CD14-positive monocyte (primary cell): ENCODE results near the gene ZNF579. TPM values are rescaled to one million over a fixed set of nuclear protein-coding genes. Genes with fewer than 3 reads are reported as not detected.
A peak's percentile ranks its signal among the peaks of the same experiment; 100 is the strongest.

Source experiments
- DNase-seq, 3 donors: peaks; one replicate each; pipeline ENCODE4 v3.0.0-alpha.2; 2011 to 2022
- H2AFZ ChIP-seq: 2 replicates; pipeline ENCODE4 v1.6.0; 2012; ENCODE audit warnings: mild to moderate bottlenecking, low read depth, low read length, inconsistent platforms; ENCODE audit not compliant: insufficient read depth, poor library complexity, severe bottlenecking
- H3K27ac ChIP-seq, 2 donors: 1 replicate in 1 of 2; 2 replicates in 1 of 2; pipeline ENCODE4 v1.5.1; 2012 to 2013; ENCODE audit warnings: low read length in 2 of 2, control low read depth in 1 of 2, inconsistent platforms in 1 of 2, low read depth in 1 of 2, mild to moderate bottlenecking in 1 of 2
- H3K27me3 ChIP-seq, 2 donors: one replicate each; pipeline versions ENCODE4 v1.6.0 to v1.6.1; 2011 to 2013; ENCODE audit warnings: low read length in 2 of 2; ENCODE audit not compliant: control insufficient read depth in 2 of 2, insufficient read depth in 2 of 2
- H3K36me3 ChIP-seq, 2 donors: replicated peaks in 1 of 2; 1 replicate in 1 of 2; 2 replicates in 1 of 2; pipeline versions ENCODE4 v1.5.1 to v1.6.1; 2012 to 2013; ENCODE audit warnings: low read length in 2 of 2, control low read depth in 1 of 2, inconsistent platforms in 1 of 2, mild to moderate bottlenecking in 1 of 2; ENCODE audit not compliant: insufficient read depth in 2 of 2, control insufficient read depth in 1 of 2
- H3K4me1 ChIP-seq, 2 donors: 1 replicate in 1 of 2; 2 replicates in 1 of 2; pipeline versions ENCODE4 v1.5.1 to v1.6.1; 2012 to 2013; ENCODE audit warnings: low read length in 2 of 2, control low read depth in 1 of 2, inconsistent platforms in 1 of 2, mild to moderate bottlenecking in 1 of 2, moderate library complexity in 1 of 2; ENCODE audit not compliant: insufficient read depth in 2 of 2, control insufficient read depth in 1 of 2
- H3K4me2 ChIP-seq: replicated peaks from 2 replicates; pipeline ENCODE3; 2012; ENCODE audit warnings: low read length, moderate library complexity, mild to moderate bottlenecking; ENCODE audit not compliant: poor library complexity, severe bottlenecking; ENCODE audit errors: extremely low read depth
- H3K4me3 ChIP-seq, 3 experiments: fragments of 200-600 bp in 1 of 3; sonication (generic) in 1 of 3; replicated peaks in 1 of 3; 1 replicate in 2 of 3; 2 replicates in 1 of 3; pipeline ENCODE4 v1.5.1; 2011 to 2013; ENCODE audit warnings: low read length in 3 of 3, mild to moderate bottlenecking in 3 of 3, control low read depth in 2 of 3, low read depth in 2 of 3, inconsistent platforms in 1 of 3, moderate library complexity in 1 of 3
- H3K79me2 ChIP-seq: 2 replicates; pipeline ENCODE4 v1.6.0; 2012; ENCODE audit warnings: mild to moderate bottlenecking, control low read depth, inconsistent platforms, low read length, moderate library complexity; ENCODE audit not compliant: insufficient read depth
- H3K9ac ChIP-seq: 2 replicates; pipeline ENCODE4 v1.6.0; 2017; ENCODE audit warnings: low read length, mild to moderate bottlenecking; ENCODE audit not compliant: insufficient read depth, poor library complexity, severe bottlenecking
- H3K9me3 ChIP-seq, 2 donors: replicated peaks in 1 of 2; 1 replicate in 1 of 2; 2 replicates in 1 of 2; pipeline versions ENCODE4 v1.5.1 to v1.6.1; 2012 to 2013; ENCODE audit warnings: low read length in 2 of 2, control low read depth in 1 of 2; ENCODE audit not compliant: control insufficient read depth in 1 of 2, insufficient read depth in 1 of 2
- H4K20me1 ChIP-seq: 2 replicates; pipeline ENCODE4 v1.6.0; 2012; ENCODE audit warnings: mild to moderate bottlenecking, low read length, control low read depth, moderate library complexity; ENCODE audit not compliant: insufficient read depth
- H3K27ac Mint-ChIP-seq, 7 donors: one replicate each; pipeline ENCODE4 v1.8.0; 2020; ENCODE audit warnings: mild to moderate bottlenecking in 7 of 7, mixed read lengths in 7 of 7, moderate library complexity in 6 of 7, inconsistent platforms in 2 of 7
- H3K27me3 Mint-ChIP-seq, 3 donors: one replicate each; pipeline ENCODE4 v1.8.0; 2021 to 2022; ENCODE audit warnings: low read depth in 3 of 3, mild to moderate bottlenecking in 3 of 3, mixed read lengths in 3 of 3, moderate library complexity in 3 of 3, inconsistent platforms in 1 of 3
- H3K36me3 Mint-ChIP-seq, 2 donors: one replicate each; pipeline ENCODE4 v1.8.0; 2020; ENCODE audit warnings: mixed read lengths in 2 of 2, inconsistent platforms in 1 of 2, mild to moderate bottlenecking in 1 of 2
- H3K4me1 Mint-ChIP-seq: one replicate; pipeline ENCODE4 v1.8.0; 2020; ENCODE audit warnings: mild to moderate bottlenecking, mixed read lengths
- H3K4me3 Mint-ChIP-seq, 2 donors: one replicate each; pipeline ENCODE4 v1.8.0; 2020; ENCODE audit warnings: mild to moderate bottlenecking in 2 of 2, mixed read lengths in 2 of 2, moderate library complexity in 1 of 2
- H3K9me3 Mint-ChIP-seq, 7 donors: one replicate each; pipeline ENCODE4 v1.8.0; 2020 to 2022; ENCODE audit warnings: mixed read lengths in 7 of 7, mild to moderate bottlenecking in 6 of 7, moderate library complexity in 6 of 7, inconsistent platforms in 2 of 7
- CTCF ChIP-seq: fragments of 200-600 bp; IDR thresholded peaks from one replicate; pipeline ENCODE4 v1.8.0; 2022; ENCODE audit warnings: antibody characterized with exemption, mild to moderate bottlenecking
- WGBS: methylation state at CpG from one replicate; pipeline ENCODE4 v1.1.5; 2013; ENCODE audit warnings: missing lambda C conversion rate; ENCODE audit not compliant: insufficient coverage; 5-methylcytosine and 5-hydroxymethylcytosine counted together
- intact Hi-C, 2 donors: fragments of 100-400 bp; cut with micrococcal nuclease; formaldehyde crosslinking; loops; one replicate each; pipeline versions ENCODE4 v1.15.0 to v1.15.1; 2023
- polyA plus RNA-seq, 3 donors: library from polyadenylated mRNA; depleted of rRNA in 1 of 3; unstranded in 2 of 3; stranded (reverse) in 1 of 3; fragments of 300-500 nt in 2 of 3; fragments of >200 nt in 1 of 3; fragmentation: Illumina TruSeq in 2 of 3; gene quantifications; 1 replicate in 2 of 3; 2 replicates in 1 of 3; pipeline ENCODE4 v1.2.3, GENCODE V29; 2012 to 2021

Gene ZNF579
- polyA plus RNA-seq, 3 donors: 0.05 to 1.8 TPM; not detected in 1

GRCh38 chr19:55609326-55609725 is 28.7 kb upstream of the ZNF579 start:
- intact Hi-C loops: loop anchor here in 1 of 2 donors (5.0 to 10.0 kb wide), 3 partner anchors 33 to 205 kb away; partner anchors contain the start of genes UBE2S, ZNF580 and ZNF581
- H3K9me3 Mint-ChIP-seq: peaks cover 0 to 2% (median 0%) of the 10 kb centered on the region in 7 donors
- no peak for DNase-seq
- no peaks in the 10 kb centered on the region for H3K27me3 Mint-ChIP-seq
- peaks cover 65% of the 10 kb centered on the region for H4K20me1 ChIP-seq
- peaks cover 69% of the 10 kb centered on the region for H3K4me1 Mint-ChIP-seq
- H3K9me3 ChIP-seq: no peaks in the 10 kb centered on the region
- H3K27ac ChIP-seq: no peak overlapping the region
- 78% methylated on average over 3 of the region's 5 CpGs for WGBS
- no peak overlapping the region for H3K4me3 ChIP-seq
- H3K27me3 ChIP-seq: no peaks in the 10 kb centered on the region
- H3K27ac Mint-ChIP-seq: peak overlapping the region in 1 of 7 donors; percentile 15
- H3K36me3 ChIP-seq: peaks cover 6 to 33% of the 10 kb centered on the region in 2 donors
- peaks cover 78% of the 10 kb centered on the region for H3K79me2 ChIP-seq
- H2AFZ ChIP-seq: no peak overlapping the region
- H3K4me3 Mint-ChIP-seq: no peak overlapping the region
- peaks cover 33 to 44% of the 10 kb centered on the region in 2 donors for H3K4me1 ChIP-seq
- no peak for TF ChIP-seq CTCF
- no peak overlapping the region for H3K4me2 ChIP-seq
- H3K36me3 Mint-ChIP-seq: peaks cover 34 to 53% of the 10 kb centered on the region in 2 donors
- no peak overlapping the region for H3K9ac ChIP-seq

- H3K9me3 ChIP-seq: no peaks in the 10 kb centered on the region
- DNase-seq: no peak
- H3K27ac Mint-ChIP-seq: peak overlapping the region in 6 of 7 donors; percentile 35 to 97 (median 94)
- H3K36me3 Mint-ChIP-seq: peaks cover 27 to 46% of the 10 kb centered on the region in 2 donors
- no peak overlapping the region for H3K4me3 Mint-ChIP-seq
- H3K4me1 ChIP-seq: peaks cover 30 to 55% of the 10 kb centered on the region in 2 donors
- no peak for TF ChIP-seq CTCF
- peak overlapping the region; percentile 78 for H3K9ac ChIP-seq
- no peak overlapping the region for H2AFZ ChIP-seq
- no peaks in the 10 kb centered on the region for H3K9me3 Mint-ChIP-seq
- peaks cover 49% of the 10 kb centered on the region for H4K20me1 ChIP-seq
- H3K27ac ChIP-seq: peak overlapping the region in 1 of 2 donors; percentile 76
- H3K4me1 Mint-ChIP-seq: peaks cover 67% of the 10 kb centered on the region
- peaks cover 80% of the 10 kb centered on the region for H3K79me2 ChIP-seq
- H3K4me2 ChIP-seq: peak overlapping the region; percentile 77
- intact Hi-C loops: loop anchor here (2.0 to 10.0 kb wide), 4 partner anchors 14 to 202 kb away; partner anchors contain the start of genes UBE2S (in 1 of the 2), ZNF580 (in 1 of the 2) and ZNF581 (in 1 of the 2)
- no peaks in the 10 kb centered on the region for H3K27me3 Mint-ChIP-seq
- peaks cover 4 to 44% of the 10 kb centered on the region in 2 donors for H3K36me3 ChIP-seq
- peak overlapping the region in 1 of 3 experiments; percentile 81 for H3K4me3 ChIP-seq
- 54% methylated on average over 6 of the region's 9 CpGs for WGBS
- no peaks in the 10 kb centered on the region for H3K27me3 ChIP-seq
Observed at GRCh38 chr19:55606817-55607216, 26.2 kb upstream of the ZNF579 start.
